GM23248 (cell line): ENCODE results near the gene ELOB.

ENCODE experiments used
- EZH2 ChIP-seq: fragments of 200-600 bp; sonication (generic); IDR thresholded peaks from 2 replicates; pipeline ENCODE4 v1.6.1; 2018; ENCODE audit warnings: antibody characterized with exemption, mild to moderate bottlenecking; ENCODE audit not compliant: insufficient read depth, poor library complexity, severe bottlenecking
- EZH2phosphoT487 ChIP-seq: fragments of 200-600 bp; sonication (generic); IDR thresholded peaks from 2 replicates; pipeline ENCODE4 v1.6.1; 2018; ENCODE audit warnings: antibody characterized with exemption, moderate library complexity, mild to moderate bottlenecking, low read depth; ENCODE audit not compliant: insufficient read depth

DNA sequence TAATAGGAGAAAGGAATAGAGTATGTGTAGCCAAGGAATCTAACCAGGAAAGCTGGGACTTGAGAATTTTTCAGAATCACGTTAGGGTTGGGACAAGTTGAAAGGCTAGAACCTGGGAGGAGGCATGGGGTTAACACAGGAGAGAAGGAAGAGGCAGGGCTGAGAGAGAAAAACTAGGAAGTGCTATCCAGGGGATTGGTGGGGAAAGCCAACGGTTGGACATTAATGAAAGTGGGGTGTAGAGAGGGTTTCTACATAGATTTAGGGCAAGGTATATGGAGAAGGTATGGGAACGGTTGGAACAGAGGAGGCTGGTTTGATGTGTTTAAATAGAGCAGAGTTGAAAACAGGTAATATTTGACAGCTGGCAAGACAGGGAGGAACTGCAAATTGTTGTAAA, 21.9 kb downstream of the ELOB start:
- TF ChIP-seq EZH2 (no peak), EZH2phosphoT487 (no peak)
